HG03025 (cell line): ENCODE data around the gene INPP5E.

ENCODE experiments used
- ATAC-seq: cut with Tn5 transposase; IDR thresholded peaks from one replicate; pipeline ENCODE4 v1.9.1; 2021; ENCODE audit warnings: mild to moderate bottlenecking, moderate library complexity; ENCODE audit not compliant: unreplicated experiment, low FRiP score

INPP5E gene

DNA sequence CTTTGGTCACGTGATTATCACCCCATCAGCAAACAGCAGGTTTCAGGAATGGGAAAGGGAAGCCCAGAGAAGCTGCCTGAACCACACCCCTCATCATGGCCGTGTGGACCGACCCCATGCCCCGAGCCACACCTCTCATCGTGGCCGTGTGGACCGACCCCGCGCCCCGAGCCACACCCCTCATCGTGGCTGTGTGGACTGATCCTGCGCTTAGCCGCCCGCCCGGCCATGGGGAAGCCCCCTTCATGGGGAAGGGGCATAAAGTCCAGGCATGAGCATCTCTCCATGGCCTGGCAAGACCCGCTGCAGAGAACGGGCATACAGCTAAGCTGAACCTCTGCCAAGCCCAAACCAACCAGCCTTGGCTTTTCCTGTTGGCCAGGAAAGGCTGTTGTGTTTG is 46.1 kb downstream of the INPP5E start:
- ATAC-seq = no peak

DNA sequence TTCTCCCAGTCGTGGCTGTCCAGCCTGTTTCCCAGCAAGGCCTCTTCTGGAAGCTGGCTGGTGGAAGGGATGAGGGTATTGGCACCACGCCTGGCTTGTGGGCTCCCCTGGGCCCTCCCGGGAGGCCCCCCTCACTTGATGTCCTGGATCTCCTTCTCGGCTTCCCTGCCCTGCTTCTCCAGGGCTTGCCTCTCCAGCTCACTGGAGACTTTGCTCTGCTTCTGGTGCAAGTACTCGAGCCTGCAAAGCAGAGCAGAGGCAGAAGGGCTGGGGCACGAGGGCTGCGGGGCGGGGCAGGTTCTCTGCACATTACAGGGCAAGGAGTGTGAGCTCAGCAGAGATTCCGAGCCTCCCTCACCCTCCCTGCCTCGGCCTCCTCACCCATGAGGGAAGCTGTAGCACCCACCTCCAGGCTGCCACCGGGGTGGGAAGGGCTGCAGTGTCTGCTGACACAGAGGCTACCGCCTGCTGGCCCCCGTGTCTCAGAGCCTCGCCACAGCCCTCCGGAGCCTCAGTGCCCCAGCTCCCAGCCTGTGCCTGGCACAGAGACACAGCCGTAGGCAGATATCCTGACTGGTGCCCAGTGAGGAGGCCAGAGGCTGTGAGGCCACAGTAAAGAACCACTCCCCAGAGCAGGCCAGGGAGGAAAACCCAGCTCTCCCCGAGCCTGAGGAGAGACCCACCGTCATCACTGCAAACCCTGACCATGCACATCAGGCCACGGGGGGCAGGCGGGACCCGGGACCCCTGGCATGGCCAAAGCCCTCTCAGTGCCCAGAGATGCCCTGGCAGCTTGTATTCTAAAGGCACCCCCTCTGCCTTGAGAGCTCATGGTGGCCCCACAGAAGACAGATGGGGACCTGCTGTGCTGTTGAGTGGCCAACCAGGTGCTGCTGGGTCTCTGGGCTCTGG is 46.9 kb downstream of the INPP5E start:
- no peak for ATAC-seq

DNA sequence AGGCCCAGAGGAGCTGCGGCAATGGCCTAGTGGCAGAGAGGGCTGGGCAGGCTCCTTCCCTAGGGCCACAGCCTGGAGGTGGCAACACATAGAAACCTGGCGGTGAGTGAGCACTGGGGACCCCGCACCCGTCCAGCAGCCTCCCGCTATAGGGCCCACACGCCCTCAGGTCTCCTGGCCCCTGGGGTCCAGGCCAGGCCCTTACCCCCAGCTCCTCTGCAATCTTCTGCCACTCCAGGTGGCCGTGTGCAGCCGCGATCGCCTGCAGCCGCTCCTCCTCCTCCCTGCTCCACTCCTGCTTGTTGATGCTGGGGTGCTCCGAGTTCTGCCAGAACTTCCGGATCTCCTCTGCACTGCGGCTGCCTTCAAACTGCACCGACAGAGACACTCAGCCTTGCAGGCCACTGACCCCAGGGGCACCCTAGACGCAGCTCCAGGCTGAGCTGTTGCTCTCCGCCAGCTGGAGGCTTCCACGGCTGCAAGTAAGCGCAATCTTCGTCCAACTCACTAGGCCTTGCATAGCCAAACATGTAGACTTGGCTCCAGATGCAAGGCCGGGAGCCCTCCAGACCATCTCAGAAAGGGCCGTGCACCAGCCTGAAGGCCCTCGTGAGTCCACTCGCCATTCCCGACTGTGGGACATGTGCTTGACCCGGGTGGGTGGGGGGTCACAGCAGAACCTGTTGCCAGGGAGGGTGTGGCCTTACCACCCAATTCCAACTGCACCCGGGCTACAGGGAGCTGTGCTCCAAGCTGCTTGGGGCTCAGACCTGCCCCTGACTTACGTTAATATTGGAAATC is 47.7 kb downstream of the INPP5E start:
- ATAC-seq = no peak

DNA sequence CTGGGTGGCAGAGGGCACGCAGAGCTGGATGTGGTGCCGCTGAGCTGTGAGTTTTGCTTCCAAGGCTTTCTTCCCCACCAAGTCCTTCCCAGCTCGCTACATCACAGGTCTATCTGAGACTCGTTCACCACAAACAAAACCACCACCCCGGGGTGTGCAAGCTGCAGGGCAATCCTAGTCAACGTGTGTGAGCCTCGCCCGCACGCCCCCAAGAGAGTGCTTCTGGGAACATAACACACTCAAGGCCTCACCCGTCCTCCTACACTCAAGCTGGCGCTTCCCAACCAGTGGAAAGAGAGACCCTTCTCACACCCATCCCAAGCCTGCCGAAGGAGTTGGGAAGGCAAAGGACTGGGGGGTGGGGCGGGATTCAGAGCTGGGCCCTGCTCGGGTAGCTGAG is 50.2 kb downstream of the INPP5E start:
- ATAC-seq = no peak

DNA sequence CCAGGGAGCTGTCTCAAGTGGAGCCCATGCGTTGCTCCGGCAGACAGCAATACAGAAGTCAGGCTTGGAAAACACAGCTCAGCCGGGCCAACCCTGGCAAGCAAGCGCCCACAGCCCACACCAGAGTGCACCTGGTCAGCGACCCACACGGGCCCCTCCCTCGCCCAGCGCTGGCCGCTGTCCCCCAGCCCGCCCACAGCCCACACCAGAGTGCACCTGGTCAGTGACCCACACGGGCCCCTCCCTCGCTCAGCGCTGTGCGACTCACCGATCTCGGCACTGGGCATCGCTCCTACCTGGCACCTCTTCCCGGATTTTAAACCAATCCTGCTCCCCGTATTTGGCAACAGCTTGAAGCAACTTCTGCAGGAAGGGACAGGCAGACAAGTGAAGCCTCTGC is 52.4 kb downstream of the INPP5E start:
- ATAC-seq = no peak

DNA sequence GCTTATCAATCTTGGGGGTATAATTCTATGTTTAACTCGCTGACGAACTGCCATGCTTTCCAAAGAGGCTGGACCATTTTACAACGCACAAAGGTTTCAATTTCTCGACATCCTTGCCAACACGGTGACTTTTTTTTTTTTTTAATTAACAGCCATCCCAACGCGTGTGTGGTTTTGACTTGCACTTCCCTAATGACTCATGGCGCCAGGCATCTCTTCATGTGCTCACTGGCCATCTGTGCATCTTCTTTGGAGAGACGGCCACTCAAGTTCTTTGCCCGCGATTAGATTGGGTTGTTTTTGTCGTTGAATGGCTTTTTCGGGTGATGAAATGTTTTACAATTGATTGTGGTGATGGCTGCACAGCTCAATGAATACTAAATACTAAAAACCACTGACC is 53.6 kb downstream of the INPP5E start:
- no peak for ATAC-seq

DNA sequence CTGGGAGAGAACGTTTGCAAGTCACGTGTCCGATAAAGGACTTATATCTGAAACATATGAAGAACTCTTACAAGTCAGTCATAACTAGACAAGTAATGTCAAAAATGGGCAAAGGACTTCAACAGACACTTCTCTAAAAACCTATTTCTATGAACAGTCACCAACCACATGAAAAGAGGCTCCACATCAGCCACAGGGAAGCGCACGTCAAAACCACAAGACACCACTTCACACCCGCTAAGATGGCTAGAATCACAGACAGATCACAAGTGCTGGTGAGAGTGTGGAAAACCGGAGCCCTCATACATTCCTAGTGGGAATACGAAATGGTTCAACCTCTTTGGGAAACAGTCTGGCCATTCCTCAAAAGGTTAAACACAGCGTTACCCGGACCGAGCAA is 54.6 kb downstream of the INPP5E start:
- ATAC-seq = no peak

DNA sequence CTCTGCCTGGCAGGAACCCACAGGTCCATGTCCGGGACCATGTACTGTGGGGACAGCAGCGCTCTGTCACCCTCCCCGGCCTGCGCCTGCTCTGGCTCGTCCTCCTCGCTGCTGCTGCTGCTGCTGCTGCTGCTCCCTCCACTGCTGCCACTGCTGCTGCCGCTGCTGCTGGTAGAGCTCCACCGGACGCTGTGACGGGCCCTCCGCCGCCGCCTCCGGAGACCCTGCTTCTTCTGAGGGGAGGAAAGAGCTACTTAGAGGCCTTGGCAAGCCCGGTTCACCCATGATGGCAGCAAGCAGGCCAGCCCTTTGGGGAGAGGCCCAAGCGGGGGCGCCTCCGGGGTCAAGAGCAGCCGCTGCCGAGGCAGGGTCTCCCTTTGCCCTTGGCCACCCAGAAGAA is 56.2 kb downstream of the INPP5E start:
- no peak for ATAC-seq

DNA sequence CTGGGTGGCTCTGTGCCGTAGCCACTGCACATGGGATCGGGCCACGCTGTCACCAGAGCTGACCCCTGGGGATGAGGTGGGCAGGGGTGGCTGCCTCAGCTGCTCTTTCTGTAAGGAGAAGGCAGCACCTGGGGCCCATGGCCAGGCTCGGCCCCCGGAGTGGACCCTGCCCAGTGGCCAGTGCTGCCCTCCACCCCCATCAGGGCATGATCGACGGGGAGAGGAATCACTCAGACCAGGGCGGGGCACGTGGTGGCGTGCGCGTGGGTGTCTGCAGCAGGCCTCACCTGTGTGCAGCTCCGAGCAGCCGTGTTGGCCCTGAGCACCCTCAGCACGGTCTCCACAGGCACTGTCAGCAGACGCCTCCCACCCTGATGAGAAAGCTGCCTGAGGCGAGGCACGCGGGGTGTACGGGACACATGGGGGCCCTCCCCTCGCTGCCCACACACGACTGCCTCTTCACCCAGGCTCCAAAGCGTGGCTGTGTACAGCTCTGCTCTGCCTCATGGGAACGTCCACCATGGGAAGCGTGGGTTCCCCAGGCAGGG is 57.6 kb downstream of the INPP5E start:
- no peak for ATAC-seq

DNA sequence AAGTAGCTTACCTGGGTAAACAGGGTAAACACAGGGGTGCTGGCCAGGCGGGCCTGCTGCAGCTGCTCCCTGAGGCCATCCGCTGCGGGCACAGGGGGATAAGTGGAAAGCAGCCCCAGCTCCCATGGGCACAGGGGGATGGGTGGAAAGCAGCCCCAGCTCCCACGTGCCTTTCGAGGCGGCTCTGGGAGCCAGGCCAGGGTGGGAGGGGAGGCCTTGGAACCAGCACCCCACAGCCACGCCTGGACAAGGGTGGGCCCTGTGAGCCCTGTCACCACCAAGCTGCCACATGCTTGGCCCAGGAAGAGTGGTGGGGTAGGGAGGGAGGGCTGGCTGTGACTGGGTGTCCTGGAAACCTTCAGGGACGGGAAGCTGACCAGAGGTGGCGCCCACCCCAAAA is 58.3 kb downstream of the INPP5E start:
- ATAC-seq = no peak

DNA sequence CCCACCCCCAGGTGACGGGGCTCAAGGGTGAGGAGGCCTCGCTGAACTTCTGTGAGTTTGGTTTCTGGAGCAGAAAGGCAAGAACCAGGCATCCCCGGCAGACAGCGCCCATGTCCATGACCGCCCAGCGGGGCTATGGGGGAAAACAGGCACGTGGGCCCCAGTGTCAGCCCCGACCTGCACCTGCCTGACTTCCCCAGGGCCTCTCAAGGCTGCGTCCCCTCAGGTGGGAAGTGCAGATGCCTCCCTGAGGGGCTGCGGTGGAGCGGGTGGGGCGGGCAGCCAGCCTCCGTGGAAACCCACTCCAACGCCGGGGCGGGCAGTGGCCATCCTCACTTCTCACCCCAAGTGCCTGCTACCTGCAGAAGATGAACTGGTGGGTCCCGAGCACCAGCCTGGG is 59.3 kb downstream of the INPP5E start:
- no peak for ATAC-seq

DNA sequence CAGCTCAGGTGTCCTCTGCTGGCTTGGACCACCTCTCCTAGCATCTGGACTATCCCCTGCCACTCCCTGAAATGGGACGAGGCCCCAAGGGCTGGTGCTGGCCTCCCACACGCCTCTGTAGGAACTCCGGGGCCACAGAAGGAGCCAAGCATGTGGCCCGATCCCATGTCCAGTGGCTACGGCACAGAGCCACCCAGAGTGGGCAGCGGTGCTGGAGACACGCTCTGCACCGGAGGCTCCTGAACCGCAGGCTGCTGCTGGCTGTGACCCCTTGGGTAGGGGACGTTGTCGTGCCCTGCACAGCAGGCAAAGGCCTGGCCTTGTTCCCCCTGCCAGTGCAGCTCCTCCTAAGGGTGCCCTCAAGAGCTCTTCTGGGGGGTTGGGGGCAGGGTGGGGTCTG is 59.8 kb downstream of the INPP5E start:
- no peak for ATAC-seq

DNA sequence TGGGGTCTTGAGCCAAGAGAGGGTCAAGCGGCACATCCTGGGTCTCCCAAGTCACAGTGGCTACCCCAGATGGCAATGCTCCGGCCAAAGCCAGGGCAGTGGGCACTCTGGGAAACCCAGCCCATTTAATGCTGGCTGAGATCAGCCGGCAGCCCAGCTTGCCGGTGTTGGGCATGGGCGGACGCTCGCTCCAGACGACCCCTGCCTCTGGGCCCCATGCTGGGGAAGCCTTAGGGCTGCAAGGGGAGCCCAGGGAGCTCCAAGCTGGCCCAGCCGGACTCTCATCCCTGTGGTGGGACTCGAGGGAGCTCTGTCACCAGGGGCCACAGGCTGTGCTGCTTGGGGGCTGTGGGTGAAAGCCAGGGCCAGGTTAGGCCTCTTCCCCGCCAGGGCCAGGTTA is 60.2 kb downstream of the INPP5E start:
- ATAC-seq = no peak

DNA sequence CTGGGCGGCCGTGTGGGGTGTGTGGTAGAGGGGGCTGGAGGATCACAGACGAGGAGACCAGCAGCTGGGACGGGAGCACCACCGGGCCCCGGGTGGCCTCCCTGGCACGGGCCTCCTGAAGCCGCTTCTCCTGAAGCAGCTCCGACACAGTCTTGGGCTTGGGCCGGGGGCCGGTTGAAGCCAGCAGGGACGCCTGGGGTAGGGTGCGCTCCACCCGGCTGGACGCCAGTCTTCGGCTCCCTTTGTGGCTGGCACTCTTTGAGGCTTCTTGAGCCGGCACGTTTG is 60.7 kb downstream of the INPP5E start:
- ATAC-seq = no peak
